Measurements from ENCODE around the gene CDKN2AIPNL. TPM values are rescaled to one million over a fixed set of nuclear protein-coding genes. Genes with fewer than 3 reads are reported as not detected.

CDKN2AIPNL gene
- total RNA-seq, 1 experiment from 2014 or later, result 63.0 TPM

GRCh38 chr5:134383980-134384697 is 27.5 kb downstream of the CDKN2AIPNL start:
- H4K20me1 ChIP-seq (ENCODE audit: insufficient read depth), result no peaks in the 10 kb centered on the region
- no peaks in the 10 kb centered on the region for H3K9me3 ChIP-seq (ENCODE audit: control insufficient read depth in 1 of 2, insufficient read depth in 1 of 2, low read depth in 1 of 2, low read length in 2 of 2)
- H3K4me3 ChIP-seq (replicated peaks in 1 of 2; ENCODE audit: low read depth in 1 of 2, low read length in 2 of 2), result no peak overlapping the region
- H3K79me2 ChIP-seq (ENCODE audit: insufficient read depth, low read length), result peaks cover 13% of the 10 kb centered on the region
- no peak for ATAC-seq
- no peak overlapping the region for H3K9ac ChIP-seq (ENCODE audit: low read length)
- ChIA-PET RAD21 (ENCODE audit: low non-redundant PET in 1 of 2, low total read pairs in 2 of 2, uncharacterized antibody in 2 of 2, unreplicated experiment in 2 of 2) (no interaction called here), POLR2A (no interaction called here), CTCF (interaction anchor here (0.7 kb wide), 1 partner anchor 62 kb away, joined by 3 read pairs; no protein-coding TSS in a partner anchor)
- H3K36me3 ChIP-seq (ENCODE audit: control insufficient read depth in 1 of 2, insufficient read depth in 2 of 2, low read length in 2 of 2), result peaks cover 29 to 51% of the 10 kb centered on the region in 2 experiments
- no peak for DNase-seq (ENCODE audit: low read depth, low spot score)
- H3K27ac ChIP-seq (ENCODE audit: low read depth, low read length), result no peak overlapping the region
- intact Hi-C loops (cut with micrococcal nuclease), result no loop called here
- no peak for TF ChIP-seq EZH2 (IDR thresholded peaks at IDR 0.05)
- no peak for TF ChIP-seq ZNF274 (IDR thresholded peaks at IDR 0.05; ENCODE audit: low read depth, low read length)
- no peak for TF ChIP-seq EGR1 (IDR thresholded peaks at IDR 0.05; ENCODE audit: low read depth)
- TF ChIP-seq, protein P1, sequence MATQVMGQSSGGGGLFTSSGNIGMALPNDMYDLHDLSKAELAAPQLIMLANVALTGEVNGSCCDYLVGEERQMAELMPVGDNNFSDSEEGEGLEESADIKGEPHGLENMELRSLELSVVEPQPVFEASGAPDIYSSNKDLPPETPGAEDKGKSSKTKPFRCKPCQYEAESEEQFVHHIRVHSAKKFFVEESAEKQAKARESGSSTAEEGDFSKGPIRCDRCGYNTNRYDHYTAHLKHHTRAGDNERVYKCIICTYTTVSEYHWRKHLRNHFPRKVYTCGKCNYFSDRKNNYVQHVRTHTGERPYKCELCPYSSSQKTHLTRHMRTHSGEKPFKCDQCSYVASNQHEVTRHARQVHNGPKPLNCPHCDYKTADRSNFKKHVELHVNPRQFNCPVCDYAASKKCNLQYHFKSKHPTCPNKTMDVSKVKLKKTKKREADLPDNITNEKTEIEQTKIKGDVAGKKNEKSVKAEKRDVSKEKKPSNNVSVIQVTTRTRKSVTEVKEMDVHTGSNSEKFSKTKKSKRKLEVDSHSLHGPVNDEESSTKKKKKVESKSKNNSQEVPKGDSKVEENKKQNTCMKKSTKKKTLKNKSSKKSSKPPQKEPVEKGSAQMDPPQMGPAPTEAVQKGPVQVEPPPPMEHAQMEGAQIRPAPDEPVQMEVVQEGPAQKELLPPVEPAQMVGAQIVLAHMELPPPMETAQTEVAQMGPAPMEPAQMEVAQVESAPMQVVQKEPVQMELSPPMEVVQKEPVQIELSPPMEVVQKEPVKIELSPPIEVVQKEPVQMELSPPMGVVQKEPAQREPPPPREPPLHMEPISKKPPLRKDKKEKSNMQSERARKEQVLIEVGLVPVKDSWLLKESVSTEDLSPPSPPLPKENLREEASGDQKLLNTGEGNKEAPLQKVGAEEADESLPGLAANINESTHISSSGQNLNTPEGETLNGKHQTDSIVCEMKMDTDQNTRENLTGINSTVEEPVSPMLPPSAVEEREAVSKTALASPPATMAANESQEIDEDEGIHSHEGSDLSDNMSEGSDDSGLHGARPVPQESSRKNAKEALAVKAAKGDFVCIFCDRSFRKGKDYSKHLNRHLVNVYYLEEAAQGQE (IDR thresholded peaks at IDR 0.05; ENCODE audit: low read depth), result no peak
- TF ChIP-seq CBX3 (IDR thresholded peaks at IDR 0.05; ENCODE audit: low read depth), result no peak
- TF ChIP-seq SP1 (IDR thresholded peaks at IDR 0.05; ENCODE audit: low read depth), result no peak
- no peak for TF ChIP-seq TCF7L2 (IDR thresholded peaks at IDR 0.05; ENCODE audit: borderline replicate concordance, extremely low read depth, insufficient read depth, insufficient read length)
- no peak for TF ChIP-seq ZBTB33 (IDR thresholded peaks at IDR 0.05; ENCODE audit: extremely low read depth, insufficient replicate concordance, low read length)
- no peak for TF ChIP-seq SIN3A (IDR thresholded peaks at IDR 0.05; ENCODE audit: low read depth)
- TF ChIP-seq EZH2phosphoT487 (IDR thresholded peaks at IDR 0.05; ENCODE audit: borderline replicate concordance), result no peak
- TF ChIP-seq, protein P2, sequence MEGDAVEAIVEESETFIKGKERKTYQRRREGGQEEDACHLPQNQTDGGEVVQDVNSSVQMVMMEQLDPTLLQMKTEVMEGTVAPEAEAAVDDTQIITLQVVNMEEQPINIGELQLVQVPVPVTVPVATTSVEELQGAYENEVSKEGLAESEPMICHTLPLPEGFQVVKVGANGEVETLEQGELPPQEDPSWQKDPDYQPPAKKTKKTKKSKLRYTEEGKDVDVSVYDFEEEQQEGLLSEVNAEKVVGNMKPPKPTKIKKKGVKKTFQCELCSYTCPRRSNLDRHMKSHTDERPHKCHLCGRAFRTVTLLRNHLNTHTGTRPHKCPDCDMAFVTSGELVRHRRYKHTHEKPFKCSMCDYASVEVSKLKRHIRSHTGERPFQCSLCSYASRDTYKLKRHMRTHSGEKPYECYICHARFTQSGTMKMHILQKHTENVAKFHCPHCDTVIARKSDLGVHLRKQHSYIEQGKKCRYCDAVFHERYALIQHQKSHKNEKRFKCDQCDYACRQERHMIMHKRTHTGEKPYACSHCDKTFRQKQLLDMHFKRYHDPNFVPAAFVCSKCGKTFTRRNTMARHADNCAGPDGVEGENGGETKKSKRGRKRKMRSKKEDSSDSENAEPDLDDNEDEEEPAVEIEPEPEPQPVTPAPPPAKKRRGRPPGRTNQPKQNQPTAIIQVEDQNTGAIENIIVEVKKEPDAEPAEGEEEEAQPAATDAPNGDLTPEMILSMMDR (IDR thresholded peaks at IDR 0.05 in 2 of 3, conservative IDR thresholded peaks at IDR 0.05 in 1 of 3; ENCODE audit: borderline replicate concordance in 1 of 3, insufficient read depth in 1 of 3, low read depth in 2 of 3, low read length in 2 of 3), result no peak
- TF ChIP-seq CEBPB (IDR thresholded peaks at IDR 0.05; ENCODE audit: low read depth), result no peak
- TF ChIP-seq MAX (IDR thresholded peaks at IDR 0.05), result no peak
- TF ChIP-seq ELF1 (IDR thresholded peaks at IDR 0.05; ENCODE audit: borderline replicate concordance, low read depth), result no peak
- H3K9me2 ChIP-seq (ENCODE audit: insufficient read depth), result no peaks in the 10 kb centered on the region
- no peaks in the 10 kb centered on the region for H3K4me1 ChIP-seq (ENCODE audit: control insufficient read depth in 1 of 2, insufficient read depth in 2 of 2, low read length in 2 of 2)
- BruUV-seq (replicated peaks), result no TSS peak
- H3K4me2 ChIP-seq (ENCODE audit: low read length), result no peak overlapping the region
- H2AFZ ChIP-seq (ENCODE audit: low read depth, low read length, poor library complexity, severe bottlenecking), result no peak overlapping the region
- no peaks in the 10 kb centered on the region for H3K27me3 ChIP-seq (ENCODE audit: insufficient read depth, low read length)
